Measurements from ENCODE around the gene SENP6.

GRCh38 chr6:75759207-75759606, 157.5 kb downstream of the SENP6 start:
- TF ChIP-seq ATF3 (CRISPR knock-in tag; conservative IDR thresholded peaks at IDR 0.05) (no peak), KAT7 (CRISPR knock-in tag; IDR thresholded peaks at IDR 0.05; ENCODE audit: borderline replicate concordance) (no peak), CTCF (IDR thresholded peaks at IDR 0.05) (no peak), CREM (CRISPR knock-in tag; IDR thresholded peaks at IDR 0.05) (no peak), ATF6 (CRISPR knock-in tag; IDR thresholded peaks at IDR 0.05) (no peak), NR3C1 (CRISPR knock-in tag; conservative IDR thresholded peaks at IDR 0.05; ENCODE audit: low read depth) (no peak), ARID4B (CRISPR knock-in tag; IDR thresholded peaks at IDR 0.05; ENCODE audit: borderline replicate concordance) (no peak), HMGA2 (CRISPR knock-in tag; IDR thresholded peaks at IDR 0.05) (no peak), FOXK1 (CRISPR knock-in tag; IDR thresholded peaks at IDR 0.05) (no peak), ZBTB43 (CRISPR knock-in tag; IDR thresholded peaks at IDR 0.05) (no peak)

Measured in WTC11 (cell line).